PFSK-1 (cell line): ENCODE results near the gene NKX6-2.

Experiments
- FOXP2 ChIP-seq: optimal IDR thresholded peaks from 2 replicates; pipeline ENCODE3; 2011; ENCODE audit warnings: borderline replicate concordance, control low read depth, inconsistent platforms; ENCODE audit not compliant: insufficient read depth; ENCODE audit errors: extremely low read length, extremely low read depth
- POLR2AphosphoS5 ChIP-seq: IDR thresholded peaks from 2 replicates; pipeline ENCODE4 v1.6.1; 2012; ENCODE audit warnings: low read depth, mild to moderate bottlenecking, control low read depth, low read length, moderate library complexity
- REST ChIP-seq, 2 experiments: IDR thresholded peaks; 2 replicates each; pipeline versions ENCODE4 v1.6.1 to v1.8.0; 2011 to 2012; ENCODE audit warnings: low read depth in 2 of 2, low read length in 2 of 2, control low read depth in 1 of 2, inconsistent platforms in 1 of 2, mild to moderate bottlenecking in 1 of 2, moderate library complexity in 1 of 2; ENCODE audit not compliant: insufficient read depth in 1 of 2
- SIN3A ChIP-seq: IDR thresholded peaks from 2 replicates; pipeline ENCODE4 v1.6.1; 2012; ENCODE audit warnings: mild to moderate bottlenecking, low read length, moderate library complexity, borderline replicate concordance; ENCODE audit not compliant: insufficient read depth
- TAF1 ChIP-seq: IDR thresholded peaks from 2 replicates; pipeline ENCODE4 v1.6.1; 2012; ENCODE audit warnings: low read length, control low read depth, borderline replicate concordance; ENCODE audit not compliant: insufficient read depth

The NKX6-2 gene

GRCh38 chr10:132748135-132748534 is 37.8 kb downstream of the NKX6-2 start:
- no peak for TF ChIP-seq TAF1
- no peak for TF ChIP-seq SIN3A
- no peak for TF ChIP-seq FOXP2
- TF ChIP-seq POLR2AphosphoS5, result no peak
- no peak for TF ChIP-seq REST (IDR thresholded peaks at IDR 0.05; ENCODE audit: insufficient read depth in 1 of 2, low read depth in 2 of 2, low read length in 2 of 2)

- TF ChIP-seq TAF1, result no peak
- no peak for TF ChIP-seq SIN3A
- no peak for TF ChIP-seq REST (IDR thresholded peaks at IDR 0.05; ENCODE audit: insufficient read depth in 1 of 2, low read depth in 2 of 2, low read length in 2 of 2)
- no peak for TF ChIP-seq POLR2AphosphoS5
- TF ChIP-seq FOXP2, result no peak
Observed at GRCh38 chr10:132746801-132747625, 38.9 kb downstream of the NKX6-2 start.

GRCh38 chr10:132746386-132746785 is 39.6 kb downstream of the NKX6-2 start:
- no peak for TF ChIP-seq FOXP2
- TF ChIP-seq TAF1, result no peak
- no peak for TF ChIP-seq REST (IDR thresholded peaks at IDR 0.05; ENCODE audit: insufficient read depth in 1 of 2, low read depth in 2 of 2, low read length in 2 of 2)
- no peak for TF ChIP-seq SIN3A
- TF ChIP-seq POLR2AphosphoS5, result no peak

- TF ChIP-seq REST (IDR thresholded peaks at IDR 0.05; ENCODE audit: insufficient read depth in 1 of 2, low read depth in 2 of 2, low read length in 2 of 2) (no peak), TAF1 (no peak), FOXP2 (no peak), SIN3A (no peak), POLR2AphosphoS5 (no peak)
Observed at GRCh38 chr10:132745971-132746370, 40.0 kb downstream of the NKX6-2 start.
